ENCODE data around the gene SMYD3. TPM values are rescaled to one million over a fixed set of nuclear protein-coding genes. Genes with fewer than 3 reads are reported as not detected.

The SMYD3 gene
- total and polyA plus RNA-seq, 2 of the 13 experiments (the other 11 are each of a cell fraction or from before 2014, with no cell fraction given), result 27.7 to 35.8 TPM

DNA sequence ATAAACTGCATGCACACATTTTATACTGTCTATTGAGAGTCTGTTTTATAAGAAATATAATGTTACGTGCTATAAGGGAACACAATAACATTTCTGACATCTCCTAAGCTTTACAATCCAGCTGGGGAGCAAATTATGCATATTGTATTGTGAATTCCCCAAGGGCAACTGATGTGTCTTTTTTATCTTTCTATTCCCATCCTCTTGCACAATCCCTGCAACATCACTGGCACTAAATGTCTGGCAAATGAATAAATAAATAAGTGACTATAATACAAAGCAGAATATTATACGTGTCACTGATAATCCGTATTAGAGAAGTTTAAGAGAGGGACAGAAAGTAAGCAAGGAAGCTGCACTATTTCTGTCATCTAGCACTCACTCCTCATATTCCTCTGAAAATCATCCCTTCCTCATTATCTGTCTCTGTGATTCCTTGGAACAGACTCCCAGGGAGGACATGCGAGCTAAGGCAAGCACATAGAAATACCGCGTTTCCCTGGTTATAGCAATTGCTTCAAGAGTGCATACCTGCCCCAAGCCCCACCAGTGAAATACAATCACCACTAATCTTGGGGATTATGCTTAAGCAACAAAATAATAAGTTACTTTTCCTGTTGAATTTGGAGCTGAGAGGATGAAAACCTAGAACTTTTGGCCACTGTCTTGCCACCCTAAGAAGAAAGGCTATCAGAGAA, 205.4 kb downstream of the SMYD3 start:
- Histone ChIP-seq H3K4me1 (ENCODE audit: insufficient read depth, low read length) (no peaks in the 10 kb centered on the region), H3K27me3 (ENCODE audit: control insufficient read depth in 1 of 2, insufficient read depth in 2 of 2, low read length in 2 of 2) (no peaks in the 10 kb centered on the region), H3K27ac (ENCODE audit: extremely low read length, insufficient read depth, low read length) (no peak overlapping the region), H3K4me3 (replicated peaks in 1 of 3; ENCODE audit: insufficient read depth in 1 of 3, low read depth in 2 of 3, low read length in 3 of 3) (no peak overlapping the region), H3K36me3 (replicated peaks in 1 of 2; ENCODE audit: control insufficient read depth in 1 of 2, insufficient read depth in 2 of 2, low read length in 2 of 2) (no peaks in the 10 kb centered on the region), H3K79me2 (ENCODE audit: insufficient read depth, low read length) (no peaks in the 10 kb centered on the region), H2AFZ (ENCODE audit: low read length) (no peak overlapping the region), H3K9me3 (ENCODE audit: low read length) (no peaks in the 10 kb centered on the region), H3K4me2 (ENCODE audit: low read depth, low read length) (no peak overlapping the region), H3K9ac (ENCODE audit: insufficient read depth, low read depth, low read length) (no peak overlapping the region), H4K20me1 (ENCODE audit: insufficient read depth, low read length) (no peaks in the 10 kb centered on the region)
- ChIA-PET CTCF (ENCODE audit: low intra/inter-chr PET ratio, low total read pairs) (no interaction called here), POLR2A (no interaction called here)
- no TSS peak for BruUV-seq (replicated peaks)
- TF ChIP-seq SMC3 (IDR thresholded peaks at IDR 0.05; ENCODE audit: low read length) (no peak), ZMYM4 (CRISPR knock-in tag; IDR thresholded peaks at IDR 0.05) (no peak), RXRA (CRISPR knock-in tag; IDR thresholded peaks at IDR 0.05) (no peak), FIP1L1 (IDR thresholded peaks at IDR 0.05; ENCODE audit: borderline replicate concordance, insufficient read depth, low read depth, low read length) (no peak), ZNF33A (CRISPR knock-in tag; IDR thresholded peaks at IDR 0.05; ENCODE audit: borderline replicate concordance) (no peak), ZNF317 (CRISPR knock-in tag; IDR thresholded peaks at IDR 0.05) (no peak), EED (CRISPR knock-in tag; IDR thresholded peaks at IDR 0.05) (no peak), MTF1 (CRISPR knock-in tag; IDR thresholded peaks at IDR 0.05) (no peak)
- TF ChIP-seq, protein P1, sequence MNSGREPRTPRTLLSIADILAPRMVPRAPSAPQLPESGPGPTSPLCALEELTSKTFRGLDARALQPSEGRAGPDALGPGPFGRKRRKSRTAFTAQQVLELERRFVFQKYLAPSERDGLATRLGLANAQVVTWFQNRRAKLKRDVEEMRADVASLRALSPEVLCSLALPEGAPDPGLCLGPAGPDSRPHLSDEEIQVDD (CRISPR knock-in tag; IDR thresholded peaks at IDR 0.05; ENCODE audit: borderline replicate concordance), result no peak
- DNase-seq (ENCODE audit: low spot score) (no peak), ATAC-seq (no peak), FAIRE-seq (no peak)
- 96% methylated on average over 6 of the region's 6 CpGs for WGBS (ENCODE audit: low lambda C conversion rate)
- in situ Hi-C loops (cut with HindIII; ENCODE audit: extremely low pct_ligation_motif_present, low pct_unique_long_range_greater_than_20kb), result no loop called here
- intact Hi-C loops (cut with micrococcal nuclease; ENCODE audit: unreplicated experiment), result no loop called here
